Measurements from ENCODE around the gene PHACTR1. TPM values are rescaled to one million over a fixed set of nuclear protein-coding genes. Genes with fewer than 3 reads are reported as not detected.

PHACTR1 gene
- total and polyA plus RNA-seq, 2 of the 4 experiments (the other 2 are of a cell fraction), result not detected

DNA sequence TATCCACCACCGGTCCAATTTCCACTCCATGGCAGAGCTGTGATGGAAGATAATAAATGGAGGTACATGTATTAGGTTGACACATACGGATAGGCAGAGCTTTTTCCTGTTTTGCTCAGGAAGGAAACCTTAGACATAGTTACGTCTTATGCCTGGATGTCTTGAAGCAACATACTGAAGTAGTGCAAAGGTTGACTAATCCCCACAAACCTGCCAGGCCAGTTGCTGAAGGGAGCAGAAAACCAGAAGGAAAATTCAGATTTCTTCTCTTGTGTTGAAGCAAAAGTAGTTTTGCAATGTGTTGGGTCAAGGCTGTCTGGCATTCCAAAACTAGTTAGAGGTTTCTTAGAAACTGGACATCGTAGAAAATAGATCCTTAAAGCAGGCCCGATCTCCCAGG lies 68.7 kb downstream of the PHACTR1 start:
- DNase-seq, result no peak
- Histone ChIP-seq H2AK5ac (ENCODE audit: low read depth, low read length) (no peak overlapping the region), H2BK15ac (ENCODE audit: low read depth, low read length) (no peak overlapping the region), H3K4me2 (ENCODE audit: low read depth, low read length) (no peak overlapping the region), H2AFZ (replicated peaks; ENCODE audit: low read length, poor library complexity) (no peak overlapping the region), H3K56ac (ENCODE audit: extremely low read depth, insufficient read depth, low read length) (no peak overlapping the region), H3K9me1 (ENCODE audit: insufficient read depth, low read length) (no peaks in the 10 kb centered on the region), H3K79me1 (ENCODE audit: low read depth in 1 of 2, low read length in 2 of 2) (no peaks in the 10 kb centered on the region), H2BK5ac (ENCODE audit: low read depth, low read length, poor library complexity, severe bottlenecking) (no peak overlapping the region), H3K9me3 (ENCODE audit: control insufficient read depth, insufficient read depth, low read length) (peaks cover 7% of the 10 kb centered on the region; the same call in 1 of the 2 replicates), H3K9ac (ENCODE audit: low read depth, low read length) (no peak overlapping the region), H3K18ac (ENCODE audit: low read depth, low read length) (no peak overlapping the region), H3K4me3 (ENCODE audit: insufficient read depth, low read depth, low read length) (no peak overlapping the region), H4K8ac (ENCODE audit: low read depth in 2 of 2, low read length in 2 of 2) (no peak overlapping the region), H3K14ac (replicated peaks; ENCODE audit: low read depth, low read length) (no peak overlapping the region), H3K27ac (ENCODE audit: insufficient read depth, low read length) (no peak overlapping the region), H2AK9ac (replicated peaks; ENCODE audit: low read depth, low read length, poor library complexity) (no peak overlapping the region), H3K4ac (ENCODE audit: low read depth, low read length) (no peak overlapping the region), H3K27me3 (ENCODE audit: control insufficient read depth, insufficient read depth, low read length) (no peaks in the 10 kb centered on the region), H3K23ac (ENCODE audit: low read depth, low read length) (no peak overlapping the region), H3K4me1 (ENCODE audit: control insufficient read depth, insufficient read depth, low read length) (no peaks in the 10 kb centered on the region), H3K36me3 (ENCODE audit: control insufficient read depth, insufficient read depth, low read length) (no peaks in the 10 kb centered on the region), H2BK120ac (ENCODE audit: low read depth, low read length) (no peak overlapping the region), H4K20me1 (ENCODE audit: insufficient read depth, low read length) (no peaks in the 10 kb centered on the region), H4K91ac (ENCODE audit: insufficient read depth, low read depth, low read length) (no peak overlapping the region), H4K5ac (ENCODE audit: low read depth, low read length) (no peak overlapping the region), H2BK20ac (ENCODE audit: low read depth, low read length) (no peak overlapping the region)
- POLR2A ChIA-PET (ENCODE audit: unreplicated experiment), result no interaction called here
- WGBS, 2 experiments (ENCODE audit: extremely low coverage in 2 of 2, insufficient read length in 1 of 2), result no CpG with 5 or more reads among the region's 5 CpGs
- CTCF ChIA-PET, result no interaction called here
- no peak for ATAC-seq (ENCODE audit: low read depth)
- dilution Hi-C loops (cut with HindIII; ENCODE audit: low sequenced_read_pairs, unreplicated experiment) (no loop called here), intact Hi-C loops (cut with micrococcal nuclease) (no loop called here), in situ Hi-C loops (cut with MboI; ENCODE audit: low sequenced_read_pairs) (no loop called here)
- BruUV-seq (replicated peaks), result no TSS peak
- TF ChIP-seq BHLHE40 (IDR thresholded peaks at IDR 0.05; ENCODE audit: low read depth, low read length), result no peak
- TF ChIP-seq MXI1 (IDR thresholded peaks at IDR 0.05; ENCODE audit: borderline replicate concordance, low read depth, low read length), result no peak
- TF ChIP-seq MAZ (IDR thresholded peaks at IDR 0.05; ENCODE audit: borderline replicate concordance, low read depth, low read length), result no peak
- TF ChIP-seq RAD21 (IDR thresholded peaks at IDR 0.05; ENCODE audit: low read length), result no peak
- TF ChIP-seq, protein P1, sequence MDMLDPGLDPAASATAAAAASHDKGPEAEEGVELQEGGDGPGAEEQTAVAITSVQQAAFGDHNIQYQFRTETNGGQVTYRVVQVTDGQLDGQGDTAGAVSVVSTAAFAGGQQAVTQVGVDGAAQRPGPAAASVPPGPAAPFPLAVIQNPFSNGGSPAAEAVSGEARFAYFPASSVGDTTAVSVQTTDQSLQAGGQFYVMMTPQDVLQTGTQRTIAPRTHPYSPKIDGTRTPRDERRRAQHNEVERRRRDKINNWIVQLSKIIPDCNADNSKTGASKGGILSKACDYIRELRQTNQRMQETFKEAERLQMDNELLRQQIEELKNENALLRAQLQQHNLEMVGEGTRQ (IDR thresholded peaks at IDR 0.05; ENCODE audit: low read depth, low read length), result no peak
- TF ChIP-seq FOS (IDR thresholded peaks at IDR 0.05; ENCODE audit: low read depth, low read length), result no peak
- TF ChIP-seq NFE2L2 (IDR thresholded peaks at IDR 0.05; ENCODE audit: low read depth, low read length), result no peak
- no peak for TF ChIP-seq POLR2A (IDR thresholded peaks at IDR 0.05; ENCODE audit: low read depth, low read length)
- TF ChIP-seq, protein P2, sequence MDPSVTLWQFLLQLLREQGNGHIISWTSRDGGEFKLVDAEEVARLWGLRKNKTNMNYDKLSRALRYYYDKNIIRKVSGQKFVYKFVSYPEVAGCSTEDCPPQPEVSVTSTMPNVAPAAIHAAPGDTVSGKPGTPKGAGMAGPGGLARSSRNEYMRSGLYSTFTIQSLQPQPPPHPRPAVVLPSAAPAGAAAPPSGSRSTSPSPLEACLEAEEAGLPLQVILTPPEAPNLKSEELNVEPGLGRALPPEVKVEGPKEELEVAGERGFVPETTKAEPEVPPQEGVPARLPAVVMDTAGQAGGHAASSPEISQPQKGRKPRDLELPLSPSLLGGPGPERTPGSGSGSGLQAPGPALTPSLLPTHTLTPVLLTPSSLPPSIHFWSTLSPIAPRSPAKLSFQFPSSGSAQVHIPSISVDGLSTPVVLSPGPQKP (IDR thresholded peaks at IDR 0.05; ENCODE audit: borderline replicate concordance, low read depth, low read length), result no peak
- no peak for TF ChIP-seq CEBPB (IDR thresholded peaks at IDR 0.05; ENCODE audit: low read depth, low read length)
- no peak for TF ChIP-seq RCOR1 (IDR thresholded peaks at IDR 0.05; ENCODE audit: insufficient replicate concordance, low read length)
- TF ChIP-seq SMC3 (IDR thresholded peaks at IDR 0.05; ENCODE audit: low read depth, low read length), result no peak
- TF ChIP-seq, protein P3, sequence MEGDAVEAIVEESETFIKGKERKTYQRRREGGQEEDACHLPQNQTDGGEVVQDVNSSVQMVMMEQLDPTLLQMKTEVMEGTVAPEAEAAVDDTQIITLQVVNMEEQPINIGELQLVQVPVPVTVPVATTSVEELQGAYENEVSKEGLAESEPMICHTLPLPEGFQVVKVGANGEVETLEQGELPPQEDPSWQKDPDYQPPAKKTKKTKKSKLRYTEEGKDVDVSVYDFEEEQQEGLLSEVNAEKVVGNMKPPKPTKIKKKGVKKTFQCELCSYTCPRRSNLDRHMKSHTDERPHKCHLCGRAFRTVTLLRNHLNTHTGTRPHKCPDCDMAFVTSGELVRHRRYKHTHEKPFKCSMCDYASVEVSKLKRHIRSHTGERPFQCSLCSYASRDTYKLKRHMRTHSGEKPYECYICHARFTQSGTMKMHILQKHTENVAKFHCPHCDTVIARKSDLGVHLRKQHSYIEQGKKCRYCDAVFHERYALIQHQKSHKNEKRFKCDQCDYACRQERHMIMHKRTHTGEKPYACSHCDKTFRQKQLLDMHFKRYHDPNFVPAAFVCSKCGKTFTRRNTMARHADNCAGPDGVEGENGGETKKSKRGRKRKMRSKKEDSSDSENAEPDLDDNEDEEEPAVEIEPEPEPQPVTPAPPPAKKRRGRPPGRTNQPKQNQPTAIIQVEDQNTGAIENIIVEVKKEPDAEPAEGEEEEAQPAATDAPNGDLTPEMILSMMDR (conservative IDR thresholded peaks at IDR 0.05; ENCODE audit: low read depth, low read length), result no peak
- TF ChIP-seq MAFK (IDR thresholded peaks at IDR 0.05; ENCODE audit: low read depth, low read length), result no peak
- no peak for TF ChIP-seq RFX5 (IDR thresholded peaks at IDR 0.05; ENCODE audit: low read depth, low read length)
- no peak for TF ChIP-seq CHD1 (IDR thresholded peaks at IDR 0.05; ENCODE audit: low read depth, low read length)
